OCI-LY1 (cell line): Measurements from ENCODE around the gene MYO5B.

Source experiments
- H2AFZ ChIP-seq: fragments of 200-600 bp; sonication (generic), shearing (Covaris generic); 2 replicates; pipeline ENCODE4 v1.6.0; 2014; ENCODE audit warnings: antibody characterized with exemption, mild to moderate bottlenecking, low read length
- H3F3A ChIP-seq: fragments of 200-600 bp; sonication (generic), shearing (Covaris generic); 2 replicates; pipeline ENCODE4 v1.6.0; 2014; ENCODE audit warnings: mild to moderate bottlenecking, antibody characterized with exemption, low read length, moderate library complexity; ENCODE audit not compliant: insufficient read depth
- H3K27ac ChIP-seq: fragments of 200-600 bp; sonication (generic); 2 replicates; pipeline ENCODE4 v1.5.1; 2014; ENCODE audit warnings: low read length, mixed run types, mild to moderate bottlenecking, low read depth; ENCODE audit not compliant: poor library complexity, severe bottlenecking
- H3K27me3 ChIP-seq: fragments of 200-600 bp; sonication (generic); 2 replicates; pipeline ENCODE4 v1.6.0; 2014; ENCODE audit warnings: antibody characterized with exemption, mild to moderate bottlenecking, low read length, moderate library complexity; ENCODE audit not compliant: insufficient read depth
- H3K36me3 ChIP-seq: fragments of 200-600 bp; sonication (generic); 2 replicates; pipeline ENCODE4 v1.6.1; 2014; ENCODE audit warnings: mild to moderate bottlenecking, antibody characterized with exemption, low read length, moderate library complexity, mixed read lengths; ENCODE audit not compliant: insufficient read depth
- H3K4me1 ChIP-seq: fragments of 200-600 bp; sonication (generic); 2 replicates; pipeline ENCODE4 v1.5.1; 2014; ENCODE audit warnings: mild to moderate bottlenecking, low read length, moderate library complexity; ENCODE audit not compliant: insufficient read depth, severe bottlenecking
- H3K4me2 ChIP-seq: fragments of 200-600 bp; sonication (generic), shearing (Covaris generic); 2 replicates; pipeline ENCODE4 v1.6.1; 2014; ENCODE audit warnings: low read length
- H3K4me3 ChIP-seq: fragments of 200-600 bp; sonication (generic); 2 replicates; pipeline ENCODE4 v1.5.1; 2014; ENCODE audit warnings: low read length, low read depth, mild to moderate bottlenecking, mixed read lengths; ENCODE audit not compliant: poor library complexity, severe bottlenecking
- H3K79me2 ChIP-seq: fragments of 200-600 bp; shearing (Covaris generic); 2 replicates; pipeline ENCODE4 v1.6.1; 2016; ENCODE audit warnings: mixed run types, low read length, mixed read lengths; ENCODE audit not compliant: insufficient read depth
- H3K9ac ChIP-seq: fragments of 200-600 bp; sonication (generic), shearing (Covaris generic); 2 replicates; pipeline ENCODE4 v1.6.1; 2014; ENCODE audit warnings: mild to moderate bottlenecking, low read length, mixed read lengths
- H3K9me2 ChIP-seq: fragments of 200-600 bp; sonication (generic), shearing (Covaris generic); 2 replicates; pipeline ENCODE4 v1.6.1; 2014; ENCODE audit warnings: low read depth, mild to moderate bottlenecking, low read length, mixed read lengths
- H3K9me3 ChIP-seq: fragments of 200-600 bp; shearing (Covaris generic); 2 replicates; pipeline ENCODE4 v1.6.1; 2014; ENCODE audit warnings: low read length, mixed read lengths
- H4K20me1 ChIP-seq: fragments of 200-600 bp; sonication (generic), shearing (Covaris generic); 2 replicates; pipeline ENCODE4 v1.6.0; 2016; ENCODE audit warnings: mild to moderate bottlenecking, low read length; ENCODE audit not compliant: insufficient read depth
- CTCF ChIP-seq: fragments of 200-600 bp; sonication (generic), shearing (Covaris generic); IDR thresholded peaks from 2 replicates; pipeline ENCODE4 v1.5.1; 2017; ENCODE audit warnings: mild to moderate bottlenecking, antibody characterized with exemption, low read length, moderate library complexity, mixed read lengths
- EZH2 ChIP-seq: fragments of 200-600 bp; sonication (generic), shearing (Covaris generic); IDR thresholded peaks from 2 replicates; pipeline ENCODE4 v1.8.0; 2017; ENCODE audit warnings: borderline replicate concordance, mixed run types, mild to moderate bottlenecking, antibody characterized with exemption, low read length, moderate library complexity, mixed read lengths

Gene MYO5B

GRCh38 chr18:49843131-49843530 is 351.8 kb downstream of the MYO5B start:
- Histone ChIP-seq H3K4me3 (no peak overlapping the region), H3K36me3 (no peaks in the 10 kb centered on the region), H3K4me1 (no peaks in the 10 kb centered on the region), H3K9me2 (no peaks in the 10 kb centered on the region), H3K27ac (no peak overlapping the region), H2AFZ (no peak overlapping the region), H3F3A (no peaks in the 10 kb centered on the region), H3K9ac (no peak overlapping the region), H3K4me2 (no peak overlapping the region), H3K79me2 (no peaks in the 10 kb centered on the region), H3K9me3 (no peaks in the 10 kb centered on the region), H4K20me1 (no peaks in the 10 kb centered on the region), H3K27me3 (no peaks in the 10 kb centered on the region)
- TF ChIP-seq EZH2 = no peak
- TF ChIP-seq CTCF = no peak

DNA sequence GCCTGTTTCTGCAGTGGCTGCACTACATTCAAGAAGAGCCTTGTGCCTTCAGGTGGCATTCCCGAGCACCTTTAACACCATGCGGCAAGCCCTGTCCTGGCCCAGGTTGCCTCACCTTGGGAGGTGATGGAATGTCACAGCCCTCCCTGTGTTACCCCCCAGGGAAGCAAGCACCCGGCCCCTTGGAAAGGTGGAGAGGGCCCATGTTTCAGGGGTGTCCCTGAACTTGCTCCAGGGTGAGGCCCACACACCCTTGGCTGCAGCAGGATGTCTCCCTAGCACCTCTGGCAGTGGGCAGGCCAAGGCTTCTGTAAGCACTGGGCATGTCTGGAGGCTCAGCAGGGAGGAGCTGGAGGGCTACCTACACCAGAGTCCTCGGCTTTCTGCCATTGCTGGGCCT is 352.3 kb downstream of the MYO5B start:
- no peaks in the 10 kb centered on the region for H3F3A ChIP-seq
- H3K4me3 ChIP-seq = no peak overlapping the region
- H3K27ac ChIP-seq = no peak overlapping the region
- no peaks in the 10 kb centered on the region for H4K20me1 ChIP-seq
- TF ChIP-seq EZH2 (no peak), CTCF (no peak)
- H3K9me3 ChIP-seq = no peaks in the 10 kb centered on the region
- no peak overlapping the region for H3K4me2 ChIP-seq
- H3K36me3 ChIP-seq = no peaks in the 10 kb centered on the region
- H3K27me3 ChIP-seq = no peaks in the 10 kb centered on the region
- no peaks in the 10 kb centered on the region for H3K79me2 ChIP-seq
- H3K4me1 ChIP-seq = no peaks in the 10 kb centered on the region
- no peak overlapping the region for H2AFZ ChIP-seq
- no peak overlapping the region for H3K9ac ChIP-seq
- H3K9me2 ChIP-seq = no peaks in the 10 kb centered on the region

GRCh38 chr18:49841236-49842217 is 353.4 kb downstream of the MYO5B start:
- Histone ChIP-seq H3K9me2 (no peaks in the 10 kb centered on the region), H4K20me1 (no peaks in the 10 kb centered on the region), H3K4me2 (no peak overlapping the region), H3K79me2 (no peaks in the 10 kb centered on the region), H3K36me3 (no peaks in the 10 kb centered on the region), H3K4me3 (no peak overlapping the region), H3K9ac (no peak overlapping the region), H3F3A (no peaks in the 10 kb centered on the region), H3K27me3 (no peaks in the 10 kb centered on the region), H3K4me1 (no peaks in the 10 kb centered on the region), H3K9me3 (no peaks in the 10 kb centered on the region), H3K27ac (no peak overlapping the region), H2AFZ (no peak overlapping the region)
- TF ChIP-seq CTCF (no peak), EZH2 (no peak)
